ENCODE results near the gene RNF187. TPM values are rescaled to one million over a fixed set of nuclear protein-coding genes. Genes with fewer than 3 reads are reported as not detected.

The RNF187 gene
- polyA plus RNA-seq, 2 of the 4 experiments (the other 2 are of a cell fraction), result 64.5 to 82.8 TPM

DNA sequence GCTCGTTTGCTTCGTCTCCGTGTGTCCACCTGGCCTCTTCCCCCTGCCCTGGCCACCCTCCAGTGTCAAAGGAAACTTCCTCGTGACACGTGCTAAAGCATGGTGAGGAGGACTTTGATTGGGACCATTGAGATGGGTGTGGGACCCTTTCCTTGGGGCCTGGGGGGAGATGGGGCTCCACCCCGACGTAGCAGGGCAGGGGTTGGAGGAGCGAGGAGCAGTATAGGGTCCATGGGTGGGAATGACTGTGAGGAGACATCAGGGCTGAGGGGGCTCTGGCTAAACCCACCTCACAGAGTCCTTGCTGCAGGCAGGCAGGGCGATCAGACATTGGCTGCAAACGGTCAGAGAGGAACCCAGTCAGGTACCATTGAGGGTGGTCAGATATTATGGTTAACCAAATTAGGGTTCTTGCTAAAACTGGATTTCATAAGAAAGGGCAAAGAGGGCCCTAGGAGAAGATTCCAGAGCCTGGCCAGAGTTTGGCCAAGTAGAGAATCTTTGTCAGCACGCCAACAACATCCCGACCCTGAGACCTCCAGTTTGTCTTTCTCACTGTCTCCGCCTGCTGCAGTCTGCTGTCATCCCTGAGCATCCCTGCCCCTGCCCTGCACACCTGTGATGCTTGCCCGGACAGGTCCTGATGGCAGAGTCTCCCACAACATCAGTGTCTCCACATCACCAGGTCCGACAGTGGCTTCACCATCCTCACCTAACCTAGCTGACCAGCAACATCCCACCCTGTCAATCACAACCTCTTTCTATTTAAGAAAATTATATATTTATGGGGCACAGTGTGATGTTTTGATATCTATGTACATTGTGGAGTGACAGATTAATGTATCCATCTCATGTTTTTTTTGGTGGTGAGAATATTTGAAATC, 8.0 kb downstream of the RNF187 start:
- DNase-seq (ENCODE audit: low read depth in 1 of 2, low spot score in 1 of 2) (no peak), FAIRE-seq (no peak), ATAC-seq (no peak)
- ChIA-PET POLR2A (no interaction called here), CTCF (interaction anchor here (0.6 kb wide), 1 partner anchor 355 kb away, joined by 3 read pairs; no protein-coding TSS in a partner anchor)
- WGBS (ENCODE audit: missing lambda C conversion rate), result 91% methylated on average over 15 of the region's 15 CpGs
- Histone ChIP-seq H3K4me1 (peaks cover 7% of the 10 kb centered on the region; the same call in 2 of the 3 replicates), H3K4me3 (no peak overlapping the region), H3K9me3 (no peaks in the 10 kb centered on the region), H3K27ac (no peak overlapping the region), H3K4me2 (no peak overlapping the region)
- no peak for TF ChIP-seq PHF8 (IDR thresholded peaks at IDR 0.05; ENCODE audit: borderline replicate concordance, low read depth)
- no peak for TF ChIP-seq HOXB5 (CRISPR knock-in tag; IDR thresholded peaks at IDR 0.05)
- no peak for TF ChIP-seq JUN (IDR thresholded peaks at IDR 0.05)
- TF ChIP-seq MAFK (IDR thresholded peaks at IDR 0.05; ENCODE audit: partially characterized antibody), result no peak
- no peak for TF ChIP-seq NPAS2 (CRISPR knock-in tag; IDR thresholded peaks at IDR 0.05; ENCODE audit: borderline replicate concordance)
- TF ChIP-seq, protein P1, sequence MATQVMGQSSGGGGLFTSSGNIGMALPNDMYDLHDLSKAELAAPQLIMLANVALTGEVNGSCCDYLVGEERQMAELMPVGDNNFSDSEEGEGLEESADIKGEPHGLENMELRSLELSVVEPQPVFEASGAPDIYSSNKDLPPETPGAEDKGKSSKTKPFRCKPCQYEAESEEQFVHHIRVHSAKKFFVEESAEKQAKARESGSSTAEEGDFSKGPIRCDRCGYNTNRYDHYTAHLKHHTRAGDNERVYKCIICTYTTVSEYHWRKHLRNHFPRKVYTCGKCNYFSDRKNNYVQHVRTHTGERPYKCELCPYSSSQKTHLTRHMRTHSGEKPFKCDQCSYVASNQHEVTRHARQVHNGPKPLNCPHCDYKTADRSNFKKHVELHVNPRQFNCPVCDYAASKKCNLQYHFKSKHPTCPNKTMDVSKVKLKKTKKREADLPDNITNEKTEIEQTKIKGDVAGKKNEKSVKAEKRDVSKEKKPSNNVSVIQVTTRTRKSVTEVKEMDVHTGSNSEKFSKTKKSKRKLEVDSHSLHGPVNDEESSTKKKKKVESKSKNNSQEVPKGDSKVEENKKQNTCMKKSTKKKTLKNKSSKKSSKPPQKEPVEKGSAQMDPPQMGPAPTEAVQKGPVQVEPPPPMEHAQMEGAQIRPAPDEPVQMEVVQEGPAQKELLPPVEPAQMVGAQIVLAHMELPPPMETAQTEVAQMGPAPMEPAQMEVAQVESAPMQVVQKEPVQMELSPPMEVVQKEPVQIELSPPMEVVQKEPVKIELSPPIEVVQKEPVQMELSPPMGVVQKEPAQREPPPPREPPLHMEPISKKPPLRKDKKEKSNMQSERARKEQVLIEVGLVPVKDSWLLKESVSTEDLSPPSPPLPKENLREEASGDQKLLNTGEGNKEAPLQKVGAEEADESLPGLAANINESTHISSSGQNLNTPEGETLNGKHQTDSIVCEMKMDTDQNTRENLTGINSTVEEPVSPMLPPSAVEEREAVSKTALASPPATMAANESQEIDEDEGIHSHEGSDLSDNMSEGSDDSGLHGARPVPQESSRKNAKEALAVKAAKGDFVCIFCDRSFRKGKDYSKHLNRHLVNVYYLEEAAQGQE (IDR thresholded peaks at IDR 0.05), result no peak
- TF ChIP-seq, protein P2, sequence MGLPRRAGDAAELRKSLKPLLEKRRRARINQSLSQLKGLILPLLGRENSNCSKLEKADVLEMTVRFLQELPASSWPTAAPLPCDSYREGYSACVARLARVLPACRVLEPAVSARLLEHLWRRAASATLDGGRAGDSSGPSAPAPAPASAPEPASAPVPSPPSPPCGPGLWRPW (IDR thresholded peaks at IDR 0.05), result no peak
- no peak for TF ChIP-seq BHLHE40 (IDR thresholded peaks at IDR 0.05; ENCODE audit: low read depth, low read length)
- TF ChIP-seq CEBPB (IDR thresholded peaks at IDR 0.05), result no peak
- TF ChIP-seq NFE2L2 (conservative IDR thresholded peaks at IDR 0.05; ENCODE audit: low read length), result no peak
- no peak for TF ChIP-seq POLR2A (IDR thresholded peaks at IDR 0.05; ENCODE audit: low read length)

DNA sequence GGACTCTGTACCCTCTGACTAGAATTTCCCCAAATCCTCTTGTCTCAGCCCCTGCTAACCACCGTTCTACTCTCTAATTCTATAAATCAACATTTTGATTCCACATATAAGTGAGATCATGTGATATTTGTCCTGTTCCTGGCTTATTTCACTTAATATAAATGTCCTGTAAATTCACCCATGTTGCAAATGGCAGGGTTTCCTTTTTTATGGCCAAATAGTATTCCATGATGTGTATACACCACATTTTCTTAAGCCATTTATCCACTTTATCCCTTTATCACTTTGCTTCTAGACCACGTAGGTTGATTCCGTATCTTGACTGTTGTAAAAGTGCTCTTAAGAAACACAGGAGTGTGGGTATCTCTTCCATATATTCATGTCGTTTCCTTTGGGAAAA, 8.9 kb downstream of the RNF187 start:
- POLR2A ChIA-PET, result no interaction called here
- TF ChIP-seq MAZ (IDR thresholded peaks at IDR 0.05; ENCODE audit: borderline replicate concordance, low read depth, low read length), result no peak
- no peak for TF ChIP-seq MYC (IDR thresholded peaks at IDR 0.05; ENCODE audit: borderline replicate concordance, low read length)
- no peak for TF ChIP-seq EP300 (IDR thresholded peaks at IDR 0.05)
- TF ChIP-seq KDM1A (IDR thresholded peaks at IDR 0.05; ENCODE audit: low read depth), result no peak
- TF ChIP-seq, protein P3, sequence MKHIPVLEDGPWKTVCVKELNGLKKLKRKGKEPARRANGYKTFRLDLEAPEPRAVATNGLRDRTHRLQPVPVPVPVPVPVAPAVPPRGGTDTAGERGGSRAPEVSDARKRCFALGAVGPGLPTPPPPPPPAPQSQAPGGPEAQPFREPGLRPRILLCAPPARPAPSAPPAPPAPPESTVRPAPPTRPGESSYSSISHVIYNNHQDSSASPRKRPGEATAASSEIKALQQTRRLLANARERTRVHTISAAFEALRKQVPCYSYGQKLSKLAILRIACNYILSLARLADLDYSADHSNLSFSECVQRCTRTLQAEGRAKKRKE (CRISPR knock-in tag; IDR thresholded peaks at IDR 0.05; ENCODE audit: low read depth), result no peak
- TF ChIP-seq RNF2 (IDR thresholded peaks at IDR 0.05; ENCODE audit: borderline replicate concordance, low read depth), result no peak
- no peak for TF ChIP-seq EHF (CRISPR knock-in tag; IDR thresholded peaks at IDR 0.05)
- no peaks in the 10 kb centered on the region for H3K9me3 ChIP-seq
- no peak overlapping the region for H3K4me2 ChIP-seq
- FAIRE-seq (no peak), ATAC-seq (no peak), DNase-seq (ENCODE audit: low read depth in 1 of 2, low spot score in 1 of 2) (no peak)
- no peak overlapping the region for H3K4me3 ChIP-seq
- H3K4me1 ChIP-seq, result peaks cover 3% of the 10 kb centered on the region; the same call in 2 of the 3 replicates
- no peak overlapping the region for H3K27ac ChIP-seq
- CTCF ChIA-PET, result no interaction called here
- 98% methylated on average over 4 of the region's 4 CpGs for WGBS (ENCODE audit: missing lambda C conversion rate)

DNA sequence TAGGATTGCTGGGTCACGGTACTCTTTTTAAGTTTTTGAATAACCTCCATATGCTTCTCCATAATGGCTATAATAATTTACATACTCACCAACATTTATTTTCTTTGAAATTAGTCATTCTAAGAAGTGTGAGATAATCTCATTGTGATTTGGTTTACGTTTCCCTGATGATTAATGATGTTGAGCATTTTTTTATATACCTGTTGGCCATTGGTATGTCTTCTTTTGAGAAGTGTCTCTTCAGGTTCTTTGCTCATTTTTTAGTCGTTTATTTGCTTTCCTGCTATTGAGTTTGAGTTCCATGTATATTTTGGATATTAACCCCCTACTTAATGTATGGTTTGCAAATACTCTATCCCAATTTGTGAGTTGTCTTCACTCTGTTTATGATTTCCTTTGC, 9.3 kb downstream of the RNF187 start:
- TF ChIP-seq HDAC2 (IDR thresholded peaks at IDR 0.05) (no peak), KDM1A (IDR thresholded peaks at IDR 0.05; ENCODE audit: low read depth) (no peak), ZFP36 (IDR thresholded peaks at IDR 0.05; ENCODE audit: borderline replicate concordance, partially characterized antibody) (no peak), SMC3 (IDR thresholded peaks at IDR 0.05) (no peak), RARB (CRISPR knock-in tag; IDR thresholded peaks at IDR 0.05) (no peak), NFE2L2 (conservative IDR thresholded peaks at IDR 0.05; ENCODE audit: low read length) (no peak), POLR2AphosphoS2 (conservative IDR thresholded peaks at IDR 0.05; ENCODE audit: low read length) (no peak), RNF2 (IDR thresholded peaks at IDR 0.05; ENCODE audit: borderline replicate concordance, low read depth) (no peak), CBX8 (IDR thresholded peaks at IDR 0.05) (no peak)
- TF ChIP-seq, protein P4, sequence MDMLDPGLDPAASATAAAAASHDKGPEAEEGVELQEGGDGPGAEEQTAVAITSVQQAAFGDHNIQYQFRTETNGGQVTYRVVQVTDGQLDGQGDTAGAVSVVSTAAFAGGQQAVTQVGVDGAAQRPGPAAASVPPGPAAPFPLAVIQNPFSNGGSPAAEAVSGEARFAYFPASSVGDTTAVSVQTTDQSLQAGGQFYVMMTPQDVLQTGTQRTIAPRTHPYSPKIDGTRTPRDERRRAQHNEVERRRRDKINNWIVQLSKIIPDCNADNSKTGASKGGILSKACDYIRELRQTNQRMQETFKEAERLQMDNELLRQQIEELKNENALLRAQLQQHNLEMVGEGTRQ (IDR thresholded peaks at IDR 0.05), result no peak
- TF ChIP-seq, protein P5, sequence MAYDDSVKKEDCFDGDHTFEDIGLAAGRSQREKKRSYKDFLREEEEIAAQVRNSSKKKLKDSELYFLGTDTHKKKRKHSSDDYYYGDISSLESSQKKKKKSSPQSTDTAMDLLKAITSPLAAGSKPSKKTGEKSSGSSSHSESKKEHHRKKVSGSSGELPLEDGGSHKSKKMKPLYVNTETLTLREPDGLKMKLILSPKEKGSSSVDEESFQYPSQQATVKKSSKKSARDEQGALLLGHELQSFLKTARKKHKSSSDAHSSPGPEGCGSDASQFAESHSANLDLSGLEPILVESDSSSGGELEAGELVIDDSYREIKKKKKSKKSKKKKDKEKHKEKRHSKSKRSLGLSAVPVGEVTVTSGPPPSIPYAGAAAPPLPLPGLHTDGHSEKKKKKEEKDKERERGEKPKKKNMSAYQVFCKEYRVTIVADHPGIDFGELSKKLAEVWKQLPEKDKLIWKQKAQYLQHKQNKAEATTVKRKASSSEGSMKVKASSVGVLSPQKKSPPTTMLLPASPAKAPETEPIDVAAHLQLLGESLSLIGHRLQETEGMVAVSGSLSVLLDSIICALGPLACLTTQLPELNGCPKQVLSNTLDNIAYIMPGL (CRISPR knock-in tag; IDR thresholded peaks at IDR 0.05; ENCODE audit: borderline replicate concordance), result no peak
- DNase-seq (ENCODE audit: low read depth in 1 of 2, low spot score in 1 of 2) (no peak), FAIRE-seq (no peak), ATAC-seq (no peak)
- Histone ChIP-seq H3K27ac (no peak overlapping the region), H3K9me3 (no peaks in the 10 kb centered on the region), H3K4me3 (no peak overlapping the region), H3K4me2 (no peak overlapping the region), H3K4me1 (peaks cover 3% of the 10 kb centered on the region; the same call in 1 of the 3 replicates)
- CTCF ChIA-PET, result no interaction called here
- POLR2A ChIA-PET, result no interaction called here
- WGBS (ENCODE audit: missing lambda C conversion rate), result 60% methylated on average over 3 of the region's 3 CpGs

Data from A549 (cell line).